HG03469 (cell line): ENCODE data around the gene COL6A5.

ENCODE experiments used
- ATAC-seq: cut with Tn5 transposase; IDR thresholded peaks from one replicate; pipeline ENCODE4 v1.9.1; 2021; ENCODE audit warnings: mild to moderate bottlenecking, moderate library complexity, moderate number of reproducible peaks; ENCODE audit not compliant: unreplicated experiment

The COL6A5 gene

DNA sequence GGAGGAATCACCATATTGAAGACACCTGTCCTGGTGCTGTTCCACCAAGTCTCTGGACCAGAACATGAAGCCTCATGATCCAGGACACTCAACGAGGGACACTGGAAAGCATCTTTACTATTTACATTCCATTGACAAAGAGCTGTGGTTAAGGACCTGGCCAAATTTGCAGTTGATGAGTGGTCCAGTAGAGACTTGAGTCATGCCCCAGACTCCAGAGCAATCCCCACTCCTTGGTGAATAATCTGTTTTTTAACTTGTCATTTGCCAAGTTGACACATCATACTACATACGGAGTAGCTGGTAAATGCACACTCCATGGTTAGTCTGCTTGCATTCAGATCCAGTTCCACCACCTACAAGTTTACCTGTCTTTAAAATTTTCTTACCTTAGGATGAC, 170.3 kb downstream of the COL6A5 start:
- no peak for ATAC-seq

DNA sequence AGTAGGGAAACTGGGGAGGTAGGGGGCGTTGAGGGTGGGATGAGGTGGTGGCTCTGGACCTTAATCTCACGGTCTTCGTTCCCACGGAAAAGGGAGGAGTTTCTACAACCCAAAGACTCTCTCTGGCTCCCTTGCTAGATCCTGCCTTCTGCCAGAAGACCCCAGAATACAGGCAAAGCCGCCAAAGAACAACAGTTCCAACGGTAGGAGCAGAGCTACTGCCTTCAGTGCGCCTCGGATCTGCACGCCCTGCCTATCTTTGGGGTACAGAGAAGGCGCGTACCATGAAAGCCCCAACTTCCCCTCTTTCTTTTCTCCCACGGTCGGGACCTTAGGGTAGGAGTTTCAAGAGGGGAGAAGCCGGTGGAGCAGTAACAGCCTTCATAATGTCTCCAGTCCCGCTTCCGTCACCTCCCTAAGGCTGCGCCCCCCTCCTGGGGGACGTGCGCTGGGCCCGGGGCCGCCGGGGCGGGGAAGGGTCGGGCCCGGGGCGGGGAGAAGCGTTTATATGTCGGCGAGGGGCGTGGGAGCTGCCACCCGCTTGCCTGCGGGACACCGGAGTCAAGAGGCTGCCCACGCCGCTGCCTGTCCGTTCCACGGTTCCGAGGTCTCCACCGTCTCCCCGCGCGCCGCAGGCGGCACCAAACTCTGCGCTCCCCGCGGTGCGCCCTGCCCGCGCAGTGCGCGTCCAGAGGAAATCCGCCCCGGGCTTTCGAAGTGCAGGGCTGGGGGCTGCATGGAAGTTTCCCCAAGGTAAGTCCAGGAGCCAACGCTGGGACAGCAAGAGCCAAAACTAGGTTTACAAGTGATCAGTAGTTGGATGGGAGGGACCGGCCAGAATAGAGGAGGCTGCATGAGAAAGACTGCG, 171.4 kb downstream of the COL6A5 start, which contains the start of gene COL6A6:
COL6A6 (plus strand) TSS at position 533 of the 868 bp plus-strand sequence. CDS start 43,188 bp downstream, outside the sequence.
- no peak for ATAC-seq

DNA sequence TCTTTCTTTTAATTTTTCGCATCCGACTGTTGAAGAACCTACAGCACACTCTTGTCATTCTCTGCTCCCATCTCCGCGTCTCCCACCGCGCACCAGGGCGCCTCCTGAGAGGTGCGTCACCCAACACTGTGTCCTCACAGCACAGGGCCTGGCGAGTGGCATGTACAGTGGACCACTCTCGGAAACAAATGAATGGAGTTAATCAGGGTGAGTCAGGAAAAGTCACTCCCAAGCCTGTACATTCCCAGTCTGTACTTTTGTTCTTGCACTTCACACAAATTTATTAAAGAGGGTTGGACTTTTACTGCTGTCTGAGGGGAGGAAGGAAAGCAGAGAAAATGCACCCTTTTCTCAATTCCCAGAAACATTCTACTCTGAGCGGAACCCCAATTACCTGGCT, 172.1 kb downstream of the COL6A5 start:
- no peak for ATAC-seq

DNA sequence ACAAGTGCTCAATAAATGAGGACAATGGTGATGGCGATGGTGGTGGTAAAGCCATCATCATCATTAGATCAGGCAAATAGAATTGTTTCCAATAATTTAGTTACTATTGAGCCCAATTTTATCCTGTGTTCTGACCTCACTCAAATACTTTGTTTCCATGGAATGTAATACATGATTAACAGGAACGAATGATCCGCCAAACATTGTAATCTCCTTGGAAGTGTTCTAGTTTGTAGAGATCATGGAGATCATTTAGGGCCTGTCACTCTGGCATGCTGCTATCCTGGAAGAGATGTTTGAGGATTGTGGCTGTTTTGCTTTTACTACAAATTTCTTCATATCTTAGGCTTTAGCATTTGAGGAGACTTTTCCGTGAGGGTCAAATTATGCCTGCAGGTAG, 174.3 kb downstream of the COL6A5 start:
- no peak for ATAC-seq

DNA sequence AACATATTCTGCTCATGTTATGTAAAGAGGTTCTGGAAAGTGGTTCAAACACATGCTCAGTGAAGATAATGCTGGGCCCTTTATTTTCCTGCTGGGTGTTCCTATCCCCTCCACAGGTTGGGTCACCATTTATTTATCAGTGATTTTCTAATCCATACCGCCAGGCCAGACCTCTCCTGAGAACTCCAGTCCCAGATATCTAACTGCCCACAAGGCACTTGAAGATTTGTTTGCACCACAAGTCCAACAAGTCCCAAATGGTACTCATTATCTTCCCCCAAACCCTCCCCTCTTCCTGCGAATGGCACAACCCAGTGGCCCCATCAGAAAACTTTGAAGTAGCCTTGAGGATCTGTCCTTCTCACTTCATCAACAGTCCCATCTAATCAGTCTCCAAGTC, 176.9 kb downstream of the COL6A5 start:
- no peak for ATAC-seq

DNA sequence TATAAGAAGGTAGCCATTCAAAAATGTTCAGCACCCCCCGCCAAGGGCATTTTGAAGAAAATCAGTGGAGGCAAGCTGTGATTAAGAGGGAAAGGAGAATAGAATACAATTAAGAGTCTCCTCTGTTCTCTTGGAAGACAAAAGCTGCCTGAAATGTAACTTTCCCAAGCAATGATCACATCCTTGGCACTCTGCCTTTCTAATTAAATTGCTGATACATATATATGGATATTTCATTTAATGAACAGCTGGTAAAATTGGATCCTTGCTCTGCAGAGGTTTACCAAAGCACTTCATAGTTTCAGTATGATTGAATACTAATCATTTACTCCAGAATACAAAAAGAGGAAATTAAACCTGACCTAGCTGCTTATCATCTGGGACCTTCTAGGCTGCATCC, 182.0 kb downstream of the COL6A5 start:
- no peak for ATAC-seq

DNA sequence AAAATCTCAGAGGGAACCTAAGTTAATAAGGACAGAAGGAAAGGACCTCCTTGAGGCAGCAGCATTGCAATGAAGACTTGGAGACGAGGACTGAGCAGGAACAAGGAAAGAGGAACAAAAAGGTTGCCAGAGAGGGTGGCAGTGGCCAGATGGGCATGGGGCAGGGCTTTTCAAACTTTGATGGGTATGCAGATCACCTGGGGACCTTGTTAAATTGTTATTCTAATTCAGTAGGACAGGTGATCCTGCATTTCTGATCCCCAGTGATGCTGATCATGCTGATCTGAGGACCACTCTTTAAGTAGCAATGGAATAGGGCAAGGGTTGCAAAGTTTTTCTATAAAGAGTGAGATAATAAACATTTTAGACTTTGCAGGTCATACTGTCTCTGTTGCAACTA, 182.6 kb downstream of the COL6A5 start:
- no peak for ATAC-seq

DNA sequence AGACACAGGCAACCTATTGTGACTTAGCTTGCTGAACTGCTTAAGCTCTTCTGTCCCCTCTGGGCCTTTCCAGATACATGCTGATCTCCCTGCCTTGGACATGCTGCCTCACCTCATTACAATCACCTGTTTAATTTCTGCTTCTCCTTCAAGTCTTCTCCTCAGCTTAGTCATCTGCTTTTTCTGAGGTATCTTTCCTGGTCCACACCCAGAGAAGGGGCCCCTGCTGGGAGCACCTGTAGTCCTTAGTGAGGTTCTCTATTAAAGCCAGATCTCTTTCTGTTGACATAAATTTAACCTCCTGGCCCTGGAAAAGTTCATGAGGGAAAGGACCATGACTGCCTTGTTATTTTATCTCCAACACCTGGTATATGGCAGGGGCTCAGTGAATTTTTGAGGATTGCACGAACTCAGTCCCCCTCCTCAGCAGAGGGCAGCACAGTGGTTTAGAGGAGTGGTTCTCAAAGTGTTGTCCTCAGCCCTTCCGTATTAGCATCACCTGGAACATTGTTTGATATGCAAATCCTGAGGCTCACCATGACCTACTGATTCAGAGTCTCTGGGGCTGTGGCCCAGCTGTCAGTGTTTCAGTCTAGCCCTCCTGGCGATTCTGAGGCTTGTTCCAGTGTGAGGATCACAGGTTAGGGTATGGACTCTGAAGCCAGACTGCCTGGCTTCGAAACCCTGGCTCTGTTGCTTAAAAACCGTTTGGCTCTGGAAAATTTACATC, 184.2 kb downstream of the COL6A5 start:
- no peak for ATAC-seq

DNA sequence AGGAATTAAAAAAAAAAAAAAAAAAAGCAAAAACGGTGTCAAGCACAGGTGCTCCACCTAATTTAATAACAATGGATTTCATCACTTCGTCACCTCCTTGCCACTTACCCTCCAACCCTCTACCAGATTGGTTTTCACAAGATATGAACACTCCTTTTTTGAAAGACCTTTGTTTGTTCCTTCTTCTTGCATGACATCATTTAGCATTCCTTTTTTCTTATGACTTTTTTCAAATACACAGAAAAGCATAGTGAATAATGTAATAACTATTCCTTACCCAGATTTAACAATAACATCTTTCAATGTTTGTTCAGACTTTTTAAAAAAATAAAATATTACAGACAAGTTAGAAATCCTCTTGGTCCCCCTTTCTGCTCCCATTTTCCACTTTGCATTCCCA, 187.8 kb downstream of the COL6A5 start:
- ATAC-seq, result no peak
